SK-N-MC (cell line): Measurements from ENCODE around the gene APPL1.
"Not testable (repeated sequence)": the region's sequence is repeated elsewhere in the genome, so short reads cannot be mapped to it uniquely, and the experiment has no call there.

ENCODE experiments used
- DNase-seq: peaks from one replicate; pipeline ENCODE4 v3.0.0-alpha.2; 2011; ENCODE audit warnings: low read depth, low spot score
- H3K27ac ChIP-seq: fragments of 200-600 bp; sonication (generic); 2 replicates; pipeline ENCODE4 v1.5.1; 2016; ENCODE audit warnings: mixed run types
- H3K36me3 ChIP-seq: fragments of 200-600 bp; sonication (generic); 2 replicates; pipeline ENCODE4 v1.6.1; 2017; ENCODE audit warnings: antibody characterized with exemption, low read length, mixed read lengths; ENCODE audit not compliant: insufficient read depth
- H3K4me3 ChIP-seq: fragments of 200-600 bp; sonication (generic); 2 replicates; pipeline ENCODE4 v1.5.1; 2016
- H3K9ac ChIP-seq: fragments of 200-600 bp; sonication (generic); 2 replicates; pipeline ENCODE4 v1.8.0; 2017; ENCODE audit warnings: mixed run types, mixed read lengths; ENCODE audit not compliant: insufficient read length
- H3K9me3 ChIP-seq: fragments of 200-600 bp; sonication (generic); 2 replicates; pipeline ENCODE4 v1.6.1; 2017; ENCODE audit warnings: low read depth, mild to moderate bottlenecking, antibody characterized with exemption, low read length, moderate library complexity, mixed read lengths
- EZH2 ChIP-seq: fragments of 200-600 bp; sonication (generic); IDR thresholded peaks from one replicate; pipeline ENCODE4 v1.6.1; 2017; ENCODE audit warnings: antibody characterized with exemption
- FOXP2 ChIP-seq: optimal IDR thresholded peaks from 2 replicates; pipeline ENCODE3; 2011; ENCODE audit warnings: mild to moderate bottlenecking, moderate library complexity; ENCODE audit not compliant: insufficient read depth; ENCODE audit errors: extremely low read length, control extremely low read depth
- POLR2AphosphoS5 ChIP-seq: IDR thresholded peaks from 2 replicates; pipeline ENCODE4 v1.6.1; 2012; ENCODE audit warnings: mild to moderate bottlenecking, low read depth, low read length, borderline replicate concordance

The APPL1 gene

GRCh38 chr3:57281715-57282114 lies 54.2 kb downstream of the APPL1 start:
- TF ChIP-seq POLR2AphosphoS5 (no peak), EZH2 (no peak), FOXP2 (no peak)
- Histone ChIP-seq H3K36me3 (no peaks in the 10 kb centered on the region), H3K27ac (no peak overlapping the region), H3K4me3 (no peak overlapping the region), H3K9ac (no peak overlapping the region), H3K9me3 (no peaks in the 10 kb centered on the region)
- DNase-seq, result no peak

GRCh38 chr3:57283334-57283733 lies 55.8 kb downstream of the APPL1 start:
- Histone ChIP-seq H3K4me3 (no peak overlapping the region), H3K9ac (no peak overlapping the region), H3K36me3 (no peaks in the 10 kb centered on the region), H3K27ac (no peak overlapping the region), H3K9me3 (no peaks in the 10 kb centered on the region)
- no peak for DNase-seq
- TF ChIP-seq EZH2 (no peak), FOXP2 (no peak), POLR2AphosphoS5 (no peak)

- DNase-seq, result no peak
- Histone ChIP-seq H3K4me3 (no peak overlapping the region), H3K36me3 (no peaks in the 10 kb centered on the region), H3K9me3 (no peaks in the 10 kb centered on the region), H3K27ac (no peak overlapping the region), H3K9ac (no peak overlapping the region)
- TF ChIP-seq EZH2, result no peak
- no peak for TF ChIP-seq FOXP2
- TF ChIP-seq POLR2AphosphoS5, result no peak
These were observed 59.7 kb downstream of the APPL1 start for GRCh38 chr3:57287205-57287604.

- no peak for DNase-seq
- Histone ChIP-seq H3K9ac (no peak overlapping the region), H3K9me3 (no peaks in the 10 kb centered on the region), H3K36me3 (no peaks in the 10 kb centered on the region), H3K4me3 (no peak overlapping the region), H3K27ac (no peak overlapping the region)
- TF ChIP-seq POLR2AphosphoS5 (no peak), EZH2 (no peak), FOXP2 (no peak)
These were observed 60.9 kb downstream of the APPL1 start for GRCh38 chr3:57288403-57288802.

GRCh38 chr3:57292159-57292896 lies 64.8 kb downstream of the APPL1 start, which contains the start of gene ASB14:
Gene ASB14 (minus strand): TSS chr3:57292685. CDS start chr3:57292033, 652 bp downstream.
- Histone ChIP-seq H3K9me3 (no peaks in the 10 kb centered on the region), H3K4me3 (no peak within 1 kb of the TSS), H3K27ac (no peak within 1 kb of the TSS), H3K36me3 (no peaks in the 10 kb centered on the region), H3K9ac (no peak within 1 kb of the TSS)
- no peak for DNase-seq
- TF ChIP-seq POLR2AphosphoS5 (no peak), FOXP2 (no peak), EZH2 (no peak)

- no peak for DNase-seq
- Histone ChIP-seq H3K27ac (no peak overlapping the region), H3K36me3 (no peaks in the 10 kb centered on the region), H3K4me3 (no peak overlapping the region), H3K9me3 (no peaks in the 10 kb centered on the region), H3K9ac (no peak overlapping the region)
- no peak for TF ChIP-seq POLR2AphosphoS5
- TF ChIP-seq FOXP2, result no peak
- TF ChIP-seq EZH2, result no peak
These were observed 65.5 kb downstream of the APPL1 start for GRCh38 chr3:57292897-57293526.

GRCh38 chr3:57298041-57298440 lies 70.5 kb downstream of the APPL1 start:
- no peak overlapping the region for H3K4me3 ChIP-seq
- TF ChIP-seq EZH2 (no peak), FOXP2 (no peak), POLR2AphosphoS5 (no peak)
- no peak overlapping the region for H3K9ac ChIP-seq
- H3K9me3 ChIP-seq, result no peaks in the 10 kb centered on the region
- DNase-seq, result no peak
- no peaks in the 10 kb centered on the region for H3K36me3 ChIP-seq
- H3K27ac ChIP-seq, result no peak overlapping the region

- not testable (repeated sequence) for DNase-seq, H3K4me3 ChIP-seq, H3K27ac ChIP-seq
These were observed 76.0 kb downstream of the APPL1 start for GRCh38 chr3:57303520-57303919.

GRCh38 chr3:57309769-57310360 lies 82.3 kb downstream of the APPL1 start:
- Histone ChIP-seq H3K9ac (no peak overlapping the region), H3K4me3 (no peak overlapping the region), H3K9me3 (no peaks in the 10 kb centered on the region), H3K27ac (no peak overlapping the region), H3K36me3 (no peaks in the 10 kb centered on the region)
- DNase-seq, result no peak
- no peak for TF ChIP-seq FOXP2
- TF ChIP-seq POLR2AphosphoS5, result no peak
- TF ChIP-seq EZH2, result no peak

More at GRCh38 chr3:57303520-57303919, 76.0 kb downstream of the APPL1 start:
- H3K9ac ChIP-seq, H3K36me3 ChIP-seq, H3K9me3 ChIP-seq: not testable (repeated sequence)
